HFF-Myc (cell line): ENCODE results near the gene GOLT1B.
A peak's percentile ranks its signal among the peaks of the same experiment; 100 is the strongest.
"Not testable (repeated sequence)": the region's sequence is repeated elsewhere in the genome, so short reads cannot be mapped to it uniquely, and the experiment has no call there.

Experiments
- DNase-seq: peaks from one replicate; pipeline ENCODE4 v3.0.0-alpha.2; 2011; ENCODE audit warnings: low read depth; ENCODE audit errors: extremely low read depth
- H3K4me3 ChIP-seq: replicated peaks from 2 replicates; pipeline ENCODE4 v1.5.1; 2011; ENCODE audit warnings: low read depth, mild to moderate bottlenecking, control low read depth, low read length
- TF ChIP-seq, protein P1 (sequence below): IDR thresholded peaks from 2 replicates; pipeline ENCODE4 v1.5.1; 2012; ENCODE audit warnings: mild to moderate bottlenecking, low read depth, low read length, control low read depth; ENCODE audit errors: missing control alignments

GOLT1B gene, protein sequence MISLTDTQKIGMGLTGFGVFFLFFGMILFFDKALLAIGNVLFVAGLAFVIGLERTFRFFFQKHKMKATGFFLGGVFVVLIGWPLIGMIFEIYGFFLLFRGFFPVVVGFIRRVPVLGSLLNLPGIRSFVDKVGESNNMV

DNA sequence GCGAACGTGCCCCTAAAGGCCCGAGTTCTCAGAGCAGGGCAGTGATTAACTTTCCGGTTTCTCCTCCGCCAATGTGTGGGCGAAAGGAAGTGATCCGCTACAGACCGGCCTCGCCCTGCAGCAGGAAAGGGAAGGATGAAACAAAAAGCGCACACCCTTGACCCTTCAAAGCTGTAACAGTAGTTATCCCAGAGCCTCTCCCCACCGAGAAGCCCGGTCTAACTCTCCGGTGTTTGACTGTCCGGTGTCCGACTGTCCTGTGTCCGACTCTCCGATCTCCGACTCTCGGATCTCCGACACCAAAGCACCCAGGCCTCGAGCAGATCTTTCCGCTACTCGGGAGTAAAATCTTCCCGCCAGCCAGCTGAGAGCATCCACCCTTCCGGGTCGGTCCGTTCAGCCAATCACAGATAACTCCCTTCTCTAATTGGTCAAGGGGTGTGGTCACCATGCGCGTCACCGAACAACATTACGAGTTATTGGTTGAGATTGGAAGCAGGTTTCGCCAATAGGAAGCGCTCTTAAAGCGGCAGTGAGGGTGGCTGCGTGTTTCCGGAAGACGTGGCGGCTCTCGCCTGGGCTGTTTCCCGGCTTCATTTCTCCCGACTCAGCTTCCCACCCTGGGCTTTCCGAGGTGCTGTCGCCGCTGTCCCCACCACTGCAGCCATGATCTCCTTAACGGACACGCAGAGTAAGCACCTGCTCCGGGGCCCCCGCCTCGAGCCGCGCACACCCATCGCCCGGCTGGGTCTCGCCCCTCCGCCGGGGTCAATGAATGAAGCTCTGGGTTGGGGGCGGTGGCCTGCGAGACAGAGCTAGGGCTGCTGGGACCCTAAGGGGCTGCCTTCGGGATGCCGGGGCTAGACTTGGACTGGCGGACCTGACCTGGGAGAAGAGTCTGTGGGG is at the start of gene GOLT1B, which contains the start of gene RECQL:
TSS of gene GOLT1B (plus strand) at position 532 of the 906 bp plus-strand sequence. CDS start at position 667, 135 bp downstream.
TSS of gene RECQL (minus strand) at position 378 of the 906 bp plus-strand sequence. CDS start 2,065 bp downstream, outside the sequence.
- TF ChIP-seq, protein P1, sequence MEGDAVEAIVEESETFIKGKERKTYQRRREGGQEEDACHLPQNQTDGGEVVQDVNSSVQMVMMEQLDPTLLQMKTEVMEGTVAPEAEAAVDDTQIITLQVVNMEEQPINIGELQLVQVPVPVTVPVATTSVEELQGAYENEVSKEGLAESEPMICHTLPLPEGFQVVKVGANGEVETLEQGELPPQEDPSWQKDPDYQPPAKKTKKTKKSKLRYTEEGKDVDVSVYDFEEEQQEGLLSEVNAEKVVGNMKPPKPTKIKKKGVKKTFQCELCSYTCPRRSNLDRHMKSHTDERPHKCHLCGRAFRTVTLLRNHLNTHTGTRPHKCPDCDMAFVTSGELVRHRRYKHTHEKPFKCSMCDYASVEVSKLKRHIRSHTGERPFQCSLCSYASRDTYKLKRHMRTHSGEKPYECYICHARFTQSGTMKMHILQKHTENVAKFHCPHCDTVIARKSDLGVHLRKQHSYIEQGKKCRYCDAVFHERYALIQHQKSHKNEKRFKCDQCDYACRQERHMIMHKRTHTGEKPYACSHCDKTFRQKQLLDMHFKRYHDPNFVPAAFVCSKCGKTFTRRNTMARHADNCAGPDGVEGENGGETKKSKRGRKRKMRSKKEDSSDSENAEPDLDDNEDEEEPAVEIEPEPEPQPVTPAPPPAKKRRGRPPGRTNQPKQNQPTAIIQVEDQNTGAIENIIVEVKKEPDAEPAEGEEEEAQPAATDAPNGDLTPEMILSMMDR = no peak

DNA sequence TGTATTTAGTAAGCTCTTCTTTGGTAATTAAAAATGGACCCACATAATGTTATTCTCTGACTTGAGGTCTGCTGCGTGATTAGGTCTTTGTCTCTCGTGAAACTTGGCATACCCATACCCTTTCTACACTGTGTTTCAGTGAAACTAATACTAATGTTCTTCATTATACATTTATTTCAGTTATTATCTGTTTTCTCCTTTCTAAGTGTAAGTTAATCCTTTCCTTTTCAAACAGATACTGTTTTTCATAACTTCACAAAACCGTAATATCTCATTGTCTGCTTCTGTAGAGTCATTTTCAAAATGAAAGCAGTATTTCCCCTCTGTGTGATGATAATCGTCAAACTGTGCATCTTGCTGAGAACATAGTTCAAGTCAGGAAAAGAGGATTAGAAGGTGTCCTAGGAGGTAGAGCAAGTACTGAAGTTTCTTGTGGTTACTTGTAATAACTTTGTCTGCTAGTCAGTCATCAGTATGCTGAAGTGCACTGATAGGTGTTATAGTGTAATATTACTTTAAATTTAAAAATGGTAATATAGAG is 48.2 kb upstream of the GOLT1B start:
- no peak overlapping the region for H3K4me3 ChIP-seq
- TF ChIP-seq, protein P1 = no peak
- DNase-seq = no peak

More for the DNA sequence above, at the start of gene GOLT1B, which contains the start of gene RECQL:
- peak within 1 kb of the TSS; percentile 80 for H3K4me3 ChIP-seq
- peak; percentile 98 for DNase-seq

DNA sequence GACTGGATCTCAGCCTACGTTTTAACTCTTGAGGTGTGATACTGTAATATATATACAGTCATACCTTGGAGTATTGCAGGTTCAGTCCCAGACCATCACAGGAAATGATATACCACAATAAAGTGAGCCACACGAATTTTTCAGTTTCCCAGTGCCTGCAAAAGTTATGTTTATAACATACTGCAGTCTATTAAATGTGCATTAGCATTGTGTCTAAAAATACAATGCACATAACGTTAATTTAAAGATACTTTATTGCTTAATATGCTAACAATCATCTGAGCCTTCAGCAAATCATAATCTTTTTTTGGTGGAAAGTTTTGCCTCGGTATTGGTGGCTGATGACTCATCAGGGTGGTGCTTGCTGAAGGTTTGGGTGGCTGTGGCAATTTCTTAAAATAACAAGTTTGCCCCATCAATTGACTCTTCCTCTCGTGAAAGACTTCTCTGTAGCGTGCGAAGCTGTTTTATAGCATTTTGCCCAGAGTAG is 45.3 kb upstream of the GOLT1B start:
- no peak overlapping the region for H3K4me3 ChIP-seq
- DNase-seq = no peak
- TF ChIP-seq, protein P1 = no peak

DNA sequence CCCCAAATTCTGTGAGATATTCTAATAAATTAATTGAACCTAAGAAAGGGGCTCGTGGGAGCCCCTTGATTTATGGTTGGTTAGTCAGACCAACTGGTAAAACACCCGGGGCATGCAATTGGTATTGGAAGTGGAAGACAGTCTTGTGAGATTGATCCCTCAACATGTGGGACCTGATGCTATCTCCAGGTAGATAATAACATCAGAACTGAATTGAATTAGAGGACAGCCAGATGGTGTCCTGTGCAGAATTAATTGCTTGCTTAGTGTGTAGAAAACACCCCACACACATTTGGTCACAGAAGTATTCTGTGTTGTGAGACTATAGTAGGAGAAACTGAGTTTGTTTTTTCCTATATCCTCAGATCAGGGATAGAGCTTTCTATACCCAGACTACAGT is 42.1 kb upstream of the GOLT1B start:
- no peak overlapping the region for H3K4me3 ChIP-seq
- DNase-seq = no peak
- TF ChIP-seq, protein P1 = no peak

DNA sequence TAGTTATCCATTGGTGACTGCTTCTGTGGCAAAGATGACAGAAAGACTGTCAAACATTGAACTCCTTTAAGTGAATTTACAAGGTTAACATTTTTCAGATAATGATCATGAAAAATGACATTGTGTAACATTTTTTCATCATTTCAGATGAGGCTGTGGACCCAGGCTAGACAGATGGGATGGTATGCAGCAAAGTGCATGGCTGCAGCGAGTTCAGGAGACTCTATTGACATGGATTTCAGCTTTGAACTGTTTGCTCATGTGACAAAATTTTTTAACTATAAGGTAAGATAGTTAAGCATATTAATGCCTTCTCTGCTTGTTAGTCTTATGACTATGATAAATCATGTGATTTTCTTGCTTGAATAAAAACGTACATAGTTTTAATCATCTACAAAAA is 34.3 kb upstream of the GOLT1B start:
- DNase-seq, H3K4me3 ChIP-seq: not testable (repeated sequence)

DNA sequence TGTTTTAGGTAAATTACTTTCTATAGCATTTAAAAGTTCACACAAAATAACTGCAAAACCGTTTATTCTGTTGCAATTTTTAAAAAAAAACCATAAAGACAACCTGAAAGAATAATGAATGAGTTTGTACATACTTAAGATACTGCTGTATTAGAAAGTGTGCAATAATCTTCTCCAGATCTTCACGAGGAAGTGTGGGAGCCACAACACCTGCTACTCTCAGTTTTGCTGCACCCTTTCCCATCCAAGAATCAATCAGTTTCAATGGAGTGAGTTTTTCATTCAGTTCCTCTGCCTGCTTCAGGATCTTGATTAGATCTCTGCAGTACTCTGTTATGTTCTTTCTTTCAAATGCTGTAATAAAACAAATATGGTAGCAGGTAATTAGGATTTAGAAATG is 30.3 kb upstream of the GOLT1B start:
- TF ChIP-seq, protein P1 = no peak
- H3K4me3 ChIP-seq = no peak overlapping the region

More for the DNA sequence above, 30.3 kb upstream of the GOLT1B start:
- DNase-seq = no peak
